GM12872 (cell line): Measurements from ENCODE around the gene NRCAM.

Experiments
- TF ChIP-seq, protein P1 (sequence below): IDR thresholded peaks from 3 replicates; pipeline ENCODE4 v1.5.1; 2011; ENCODE audit warnings: low read depth, mild to moderate bottlenecking, low read length, moderate library complexity; ENCODE audit not compliant: insufficient read depth

The NRCAM gene

DNA sequence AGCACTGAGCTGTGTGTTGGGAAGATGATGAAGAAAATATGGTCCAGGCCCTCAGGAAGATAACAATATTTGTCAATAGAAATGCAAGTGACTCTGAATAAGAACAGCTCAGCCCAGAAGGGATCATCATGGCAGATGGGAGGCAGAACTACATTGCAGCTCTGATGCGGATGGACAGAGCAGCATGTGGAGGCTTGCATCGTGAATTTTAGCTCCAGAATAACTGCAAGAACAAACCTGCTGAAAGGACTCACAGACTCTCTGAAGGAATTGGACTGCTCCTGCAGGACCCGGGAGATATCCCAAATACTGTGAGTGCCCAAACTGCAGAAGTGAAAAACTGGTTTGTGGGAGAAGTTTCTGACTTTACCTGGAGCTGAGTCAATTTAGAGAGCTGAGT lies 245.4 kb downstream of the NRCAM start:
- TF ChIP-seq, protein P1, sequence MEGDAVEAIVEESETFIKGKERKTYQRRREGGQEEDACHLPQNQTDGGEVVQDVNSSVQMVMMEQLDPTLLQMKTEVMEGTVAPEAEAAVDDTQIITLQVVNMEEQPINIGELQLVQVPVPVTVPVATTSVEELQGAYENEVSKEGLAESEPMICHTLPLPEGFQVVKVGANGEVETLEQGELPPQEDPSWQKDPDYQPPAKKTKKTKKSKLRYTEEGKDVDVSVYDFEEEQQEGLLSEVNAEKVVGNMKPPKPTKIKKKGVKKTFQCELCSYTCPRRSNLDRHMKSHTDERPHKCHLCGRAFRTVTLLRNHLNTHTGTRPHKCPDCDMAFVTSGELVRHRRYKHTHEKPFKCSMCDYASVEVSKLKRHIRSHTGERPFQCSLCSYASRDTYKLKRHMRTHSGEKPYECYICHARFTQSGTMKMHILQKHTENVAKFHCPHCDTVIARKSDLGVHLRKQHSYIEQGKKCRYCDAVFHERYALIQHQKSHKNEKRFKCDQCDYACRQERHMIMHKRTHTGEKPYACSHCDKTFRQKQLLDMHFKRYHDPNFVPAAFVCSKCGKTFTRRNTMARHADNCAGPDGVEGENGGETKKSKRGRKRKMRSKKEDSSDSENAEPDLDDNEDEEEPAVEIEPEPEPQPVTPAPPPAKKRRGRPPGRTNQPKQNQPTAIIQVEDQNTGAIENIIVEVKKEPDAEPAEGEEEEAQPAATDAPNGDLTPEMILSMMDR = no peak

DNA sequence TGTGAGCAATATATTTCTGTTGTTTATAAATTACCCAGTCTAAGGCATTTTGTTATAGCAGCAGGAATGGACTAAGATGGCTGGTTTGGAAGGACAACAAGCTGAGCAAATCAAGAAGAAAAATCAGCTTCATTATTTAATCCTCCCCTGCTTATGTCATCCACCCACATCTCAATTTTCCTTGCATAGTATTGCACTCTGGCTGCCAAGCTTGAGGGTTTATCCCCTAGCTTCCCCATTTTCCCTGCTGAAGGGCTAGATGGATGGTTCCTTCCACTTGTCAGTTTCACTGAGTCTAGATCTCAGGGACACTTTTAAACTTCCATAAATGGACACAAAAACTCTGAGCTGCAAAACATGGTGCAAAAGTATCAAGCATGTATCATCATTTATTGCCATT lies 250.9 kb downstream of the NRCAM start:
- TF ChIP-seq, protein P1 = no peak

DNA sequence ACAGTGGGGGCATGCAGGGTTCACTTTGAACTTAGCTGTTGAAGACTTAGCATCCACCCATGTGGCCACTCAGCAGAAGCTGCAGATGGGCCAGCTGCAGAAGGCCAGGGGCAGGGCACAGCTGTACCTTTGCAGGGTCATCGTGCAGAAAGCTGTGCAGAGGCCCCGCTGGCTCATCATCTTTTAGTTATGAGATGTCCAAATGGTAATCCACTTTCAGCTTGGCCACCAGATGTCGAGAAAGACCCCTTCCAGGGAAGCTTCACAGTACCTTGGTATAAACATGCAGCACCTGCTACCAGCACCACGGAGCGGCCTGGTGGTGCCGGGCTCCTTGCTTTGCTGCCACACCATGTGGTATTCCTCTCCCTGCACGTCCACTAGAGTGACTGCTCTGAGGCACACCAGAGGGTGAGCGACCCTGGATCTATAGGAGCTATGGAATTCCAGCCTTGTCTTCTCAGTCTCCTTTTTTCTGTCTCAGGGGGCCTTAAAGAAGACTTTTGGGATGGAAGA lies 251.9 kb downstream of the NRCAM start:
- TF ChIP-seq, protein P1 = no peak

DNA sequence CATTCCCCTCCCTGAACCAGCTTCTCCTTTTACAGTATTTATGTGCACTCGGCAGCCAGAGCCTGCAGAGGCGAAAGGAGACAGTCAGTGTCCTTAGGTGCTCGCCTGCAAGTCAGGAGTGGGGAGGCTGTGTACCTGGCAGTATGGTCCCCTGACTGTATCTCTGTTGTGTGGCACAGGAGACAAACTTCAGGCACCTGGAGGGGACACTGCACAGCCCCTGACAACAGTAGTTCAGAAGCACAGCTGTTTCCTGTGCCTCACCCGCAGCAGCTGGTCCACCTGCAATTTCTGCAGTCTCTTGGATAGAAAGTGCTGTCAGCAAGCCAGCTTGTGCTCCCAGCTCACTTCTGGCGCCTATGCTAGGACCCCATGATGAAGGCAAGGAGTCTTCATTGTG lies 252.7 kb downstream of the NRCAM start:
- TF ChIP-seq, protein P1 = no peak

DNA sequence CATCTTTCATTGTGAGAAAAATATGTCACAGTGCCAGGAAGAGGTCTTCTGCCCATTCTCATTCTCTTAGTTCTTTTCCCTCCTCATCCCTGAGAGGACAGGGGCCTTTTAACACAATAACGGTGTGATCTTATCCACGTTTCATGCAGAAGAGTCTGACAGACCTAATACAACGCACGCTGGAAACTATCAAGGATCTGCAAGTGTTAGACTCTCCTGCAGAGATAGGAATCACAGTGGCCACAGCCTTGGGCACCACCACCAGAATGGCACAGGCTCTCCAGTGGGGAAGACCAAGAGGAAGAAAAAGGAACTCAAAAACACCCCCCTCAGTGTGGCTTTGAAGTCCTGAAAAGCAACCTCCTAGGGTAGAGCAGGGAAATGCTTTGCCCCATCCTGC lies 253.5 kb downstream of the NRCAM start:
- TF ChIP-seq, protein P1 = no peak

DNA sequence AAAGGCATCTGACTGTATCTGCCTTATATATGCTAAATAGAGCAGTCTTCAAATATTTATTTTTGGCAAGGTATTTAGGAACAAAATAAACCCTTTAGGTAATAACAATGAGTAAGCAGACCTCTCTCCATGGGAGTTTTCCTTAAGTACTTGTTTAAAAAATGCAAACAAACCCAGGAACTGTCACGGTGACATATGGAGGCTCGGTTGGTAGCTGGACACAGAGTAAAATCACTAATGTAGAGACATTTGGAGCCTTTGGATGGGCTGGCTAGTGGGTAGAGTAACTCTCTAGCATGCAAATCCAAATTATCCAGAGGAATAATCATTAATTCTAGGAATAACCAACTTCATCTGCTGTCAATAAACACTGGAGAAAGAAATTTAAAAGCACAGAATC lies 254.5 kb downstream of the NRCAM start:
- TF ChIP-seq, protein P1 = no peak

DNA sequence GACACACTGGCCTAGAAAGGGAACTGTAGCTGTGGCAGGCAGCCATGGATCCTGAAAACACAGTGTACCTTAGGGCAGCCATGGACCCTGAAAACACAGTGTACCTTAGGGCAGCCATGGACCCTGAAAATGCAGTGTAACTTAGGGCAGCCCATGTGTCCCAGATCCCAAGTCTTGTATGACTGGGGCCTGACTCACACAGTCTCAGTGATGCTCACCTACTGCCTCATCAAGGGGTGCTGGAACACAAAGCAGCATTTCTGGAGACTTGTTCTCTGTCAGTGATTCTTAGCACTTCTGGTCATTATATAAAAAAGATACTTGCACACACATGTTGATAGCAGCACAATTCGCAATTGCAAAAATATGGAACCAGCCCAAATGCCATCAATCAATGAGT lies 255.9 kb downstream of the NRCAM start:
- TF ChIP-seq, protein P1 = no peak
